Coronary artery (tissue), 2 donors: ENCODE measurements around the gene GPRC5D.
A peak's percentile ranks its signal among the peaks of the same experiment; 100 is the strongest.

Experiments used
- DNase-seq: peaks from one replicate; pipeline ENCODE4 v3.0.0-alpha.2; 2017; ENCODE audit warnings: low spot score
- H3K27ac ChIP-seq, 2 donors: fragments of 200-600 bp; sonication (generic); one replicate each; pipeline ENCODE4 v1.5.1; 2016 to 2019
- H3K4me3 ChIP-seq: fragments of 200-600 bp; sonication (generic); 2 replicates; pipeline ENCODE4 v1.5.1; 2016; ENCODE audit warnings: mild to moderate bottlenecking, moderate library complexity
- TF ChIP-seq, protein P1 (sequence below): fragments of 200-600 bp; sonication (generic); IDR thresholded peaks from one replicate; pipeline ENCODE4 v1.5.1; 2019; ENCODE audit warnings: antibody characterized with exemption

Gene GPRC5D

DNA sequence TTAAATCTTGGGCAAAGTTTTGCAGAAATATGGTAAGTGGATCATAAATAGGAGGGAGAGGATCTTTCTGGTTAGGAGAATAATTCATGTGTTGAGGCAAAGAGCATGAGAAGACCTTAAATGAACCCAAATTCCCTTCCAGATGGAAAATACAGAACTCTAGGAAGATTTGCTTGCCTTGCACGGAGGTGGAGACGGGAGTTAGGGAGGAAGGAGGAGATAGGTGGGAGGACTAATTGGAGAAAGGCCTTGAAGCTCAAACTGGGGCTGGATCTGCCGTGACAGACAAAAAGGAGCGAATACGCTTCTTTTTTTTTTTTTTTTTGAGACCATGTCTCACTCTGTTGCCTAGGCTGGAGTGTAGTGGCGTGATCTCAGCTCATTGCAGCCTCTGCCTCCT is 54.7 kb downstream of the GPRC5D start:
- TF ChIP-seq, protein P1, sequence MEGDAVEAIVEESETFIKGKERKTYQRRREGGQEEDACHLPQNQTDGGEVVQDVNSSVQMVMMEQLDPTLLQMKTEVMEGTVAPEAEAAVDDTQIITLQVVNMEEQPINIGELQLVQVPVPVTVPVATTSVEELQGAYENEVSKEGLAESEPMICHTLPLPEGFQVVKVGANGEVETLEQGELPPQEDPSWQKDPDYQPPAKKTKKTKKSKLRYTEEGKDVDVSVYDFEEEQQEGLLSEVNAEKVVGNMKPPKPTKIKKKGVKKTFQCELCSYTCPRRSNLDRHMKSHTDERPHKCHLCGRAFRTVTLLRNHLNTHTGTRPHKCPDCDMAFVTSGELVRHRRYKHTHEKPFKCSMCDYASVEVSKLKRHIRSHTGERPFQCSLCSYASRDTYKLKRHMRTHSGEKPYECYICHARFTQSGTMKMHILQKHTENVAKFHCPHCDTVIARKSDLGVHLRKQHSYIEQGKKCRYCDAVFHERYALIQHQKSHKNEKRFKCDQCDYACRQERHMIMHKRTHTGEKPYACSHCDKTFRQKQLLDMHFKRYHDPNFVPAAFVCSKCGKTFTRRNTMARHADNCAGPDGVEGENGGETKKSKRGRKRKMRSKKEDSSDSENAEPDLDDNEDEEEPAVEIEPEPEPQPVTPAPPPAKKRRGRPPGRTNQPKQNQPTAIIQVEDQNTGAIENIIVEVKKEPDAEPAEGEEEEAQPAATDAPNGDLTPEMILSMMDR = no peak
- peak overlapping the region in 1 of 2 donors; percentile 96 for H3K27ac ChIP-seq
- H3K4me3 ChIP-seq = no peak overlapping the region
- no peak for DNase-seq

DNA sequence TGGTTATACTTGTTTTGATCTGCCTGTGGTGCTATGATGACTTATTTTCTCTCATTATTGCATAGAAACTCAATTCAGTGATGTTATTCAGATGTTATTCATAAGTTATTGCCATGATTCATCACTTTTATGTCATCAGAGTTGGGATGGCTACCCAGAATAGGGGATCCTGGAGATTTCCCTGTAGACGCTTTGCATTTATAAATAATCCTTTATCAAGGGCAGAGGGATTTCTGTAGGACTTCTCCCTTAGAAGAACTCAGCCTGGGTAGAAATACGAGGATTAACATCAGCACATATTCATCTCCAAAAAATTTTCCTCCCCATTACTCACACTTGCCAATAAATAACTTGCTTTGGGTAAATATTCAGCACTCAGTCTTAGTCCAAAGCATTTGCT is 55.7 kb downstream of the GPRC5D start:
- TF ChIP-seq, protein P1 = no peak
- Histone ChIP-seq H3K4me3 (no peak overlapping the region), H3K27ac (peak overlapping the region; percentile 69 to 72)
- DNase-seq = no peak

DNA sequence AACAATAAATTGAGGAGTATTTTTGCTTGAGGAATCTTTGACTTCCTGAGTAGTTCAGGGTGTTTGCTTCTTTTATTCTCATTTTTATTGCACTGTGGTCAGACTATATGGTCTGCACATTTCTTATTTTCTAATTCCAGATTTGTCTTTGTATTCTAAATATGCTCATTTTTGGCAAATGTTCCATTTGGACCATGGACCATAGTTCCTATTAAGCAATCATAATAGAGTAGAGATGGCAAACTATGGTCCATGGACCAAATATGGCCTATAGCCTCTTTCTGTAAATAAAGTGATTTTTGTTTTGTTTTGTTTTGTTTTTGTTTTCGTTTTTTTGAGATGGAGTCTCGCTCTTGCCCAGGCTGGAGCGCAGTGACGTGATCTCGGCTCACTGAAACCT is 58.5 kb downstream of the GPRC5D start:
- peak overlapping the region; percentile 6 for H3K4me3 ChIP-seq
- no peak for DNase-seq
- TF ChIP-seq, protein P1 = no peak
- peak overlapping the region in 1 of 2 donors; percentile 92 for H3K27ac ChIP-seq

DNA sequence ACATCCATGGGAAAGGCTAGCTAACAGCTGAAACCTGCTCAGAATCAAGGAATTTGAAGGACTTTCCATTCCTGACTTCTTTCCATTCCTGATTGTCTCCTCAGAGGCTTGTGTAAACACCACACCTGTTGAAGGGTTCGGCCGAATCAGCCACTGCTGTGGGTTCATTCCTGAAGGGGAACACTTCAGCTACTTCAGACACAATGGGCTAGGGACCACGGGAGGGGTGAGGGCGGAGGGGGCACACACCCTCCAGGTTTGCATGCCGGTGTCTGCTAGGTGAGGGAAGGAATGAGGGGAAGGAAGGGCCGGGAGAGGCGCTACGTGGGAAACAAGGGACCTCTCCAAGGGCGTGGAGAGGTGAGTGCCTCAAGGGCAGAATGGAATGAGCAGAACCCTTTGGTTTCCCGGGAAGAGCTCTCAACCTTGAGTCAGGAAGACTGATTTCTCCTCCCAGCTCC is 59.3 kb downstream of the GPRC5D start:
- Histone ChIP-seq H3K27ac (peak overlapping the region; percentile 92 to 99), H3K4me3 (peak overlapping the region; percentile 95)
- no peak for DNase-seq
- TF ChIP-seq, protein P1 = no peak

DNA sequence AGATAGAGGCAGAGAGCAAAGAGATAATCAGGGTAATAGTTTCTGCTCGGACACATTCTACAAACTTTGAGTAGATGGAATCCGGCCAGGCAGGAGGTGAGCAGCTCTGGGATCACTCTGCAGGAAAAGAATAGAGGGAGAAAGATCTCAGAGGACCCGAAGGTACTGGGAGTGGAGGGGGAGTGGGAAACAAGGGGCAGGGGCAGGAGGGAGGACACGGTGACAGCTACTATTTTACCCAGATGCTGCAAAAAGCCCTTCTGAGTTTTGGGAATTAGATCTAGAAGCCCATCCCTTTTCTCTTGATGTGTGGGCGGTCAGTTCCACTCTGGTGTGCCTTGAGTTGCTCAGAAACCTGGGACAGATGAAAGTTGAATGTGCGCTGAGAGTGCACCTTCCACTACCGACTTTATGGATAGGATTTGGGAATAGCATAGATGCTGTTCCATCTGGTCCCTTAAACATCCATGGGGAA is 60.1 kb downstream of the GPRC5D start:
- H3K27ac ChIP-seq = peak overlapping the region; percentile 92 to 99
- peak overlapping the region; percentile 95 for H3K4me3 ChIP-seq
- TF ChIP-seq, protein P1 = no peak
- no peak for DNase-seq

DNA sequence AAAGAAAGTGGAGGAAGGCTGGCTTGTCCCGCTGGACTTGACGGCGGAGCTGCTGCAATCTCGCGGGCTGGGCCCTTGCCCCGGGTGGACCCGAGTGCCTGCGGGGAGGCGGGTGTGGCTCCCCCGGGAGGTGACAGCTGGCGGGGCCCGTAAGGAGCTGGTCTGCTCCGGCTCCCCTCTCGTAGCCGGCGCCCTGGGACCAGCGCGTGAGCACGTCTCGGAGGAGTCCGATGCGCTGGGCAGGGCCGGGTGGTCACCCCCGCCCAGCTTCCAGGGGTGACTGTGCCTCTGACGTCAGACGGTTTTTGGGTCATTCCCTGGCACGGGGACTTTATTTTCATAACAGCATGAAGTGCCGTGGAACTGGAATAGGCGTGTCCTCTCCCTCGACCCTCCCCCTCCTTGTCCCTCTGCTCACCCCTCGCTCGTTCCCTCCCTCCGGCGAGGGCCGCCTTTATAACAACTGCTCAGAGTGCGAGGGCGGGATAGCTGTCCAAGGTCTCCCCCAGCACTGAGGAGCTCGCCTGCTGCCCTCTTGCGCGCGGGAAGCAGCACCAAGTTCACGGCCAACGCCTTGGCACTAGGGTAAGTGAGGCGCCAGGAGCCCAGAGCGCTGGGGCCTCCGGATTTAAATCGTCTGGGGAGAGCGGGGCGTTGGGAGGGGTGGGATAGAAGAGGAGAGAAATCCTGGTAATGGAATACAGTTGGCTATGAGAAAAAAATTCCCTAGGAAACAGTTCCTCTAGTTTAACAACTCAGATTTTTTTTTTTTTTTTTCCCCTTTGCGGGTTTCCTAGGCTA is 60.7 kb downstream of the GPRC5D start, which contains the start of gene GPRC5A:
TSS of gene GPRC5A (plus strand) at position 483 of the 801 bp plus-strand sequence. CDS start 16,688 bp downstream, outside the sequence.
- DNase-seq = peak; percentile 98
- Histone ChIP-seq H3K4me3 (peak within 1 kb of the TSS; percentile 95), H3K27ac (peak within 1 kb of the TSS; percentile 92 to 99)
- TF ChIP-seq, protein P1 = no peak
